Uterus (tissue), 2 donors: ENCODE data around the gene CLMP.

Experiments used
- CTCF ChIP-seq, 4 experiments: fragments of 200-600 bp in 2 of 4; fragments of 450-650 bp in 2 of 4; sonication (generic) in 2 of 4; IDR thresholded peaks; one replicate each; pipeline ENCODE4 v1.5.1; 2016 to 2019; ENCODE audit warnings: antibody characterized with exemption in 4 of 4, mild to moderate bottlenecking in 2 of 4, moderate library complexity in 1 of 4
- POLR2A ChIP-seq, 2 donors: fragments of 450-650 bp; IDR thresholded peaks; one replicate each; pipeline ENCODE4 v1.6.1; 2016; ENCODE audit warnings: antibody characterized with exemption in 2 of 2, mild to moderate bottlenecking in 1 of 2, moderate library complexity in 1 of 2

- no peak for TF ChIP-seq CTCF (IDR thresholded peaks at IDR 0.05)
- no peak for TF ChIP-seq POLR2A (IDR thresholded peaks at IDR 0.05)
Observed at GRCh38 chr11:123062892-123063825, 131.9 kb downstream of the CLMP start.
